Nephron progenitor cell (in vitro differentiated cells): Measurements from ENCODE around the gene SLPI.

ENCODE experiments used
- DNase-seq: peaks from one replicate; pipeline ENCODE4 v3.0.0; 2021
- H3K27ac Mint-ChIP-seq: 2 replicates; pipeline ENCODE4 v1.8.0; 2021; ENCODE audit warnings: mild to moderate bottlenecking, moderate library complexity, mixed read lengths
- H3K27me3 Mint-ChIP-seq: 2 replicates; pipeline ENCODE4 v1.8.0; 2021; ENCODE audit warnings: mild to moderate bottlenecking, low read depth, mixed read lengths; ENCODE audit not compliant: poor library complexity
- H3K36me3 Mint-ChIP-seq: 2 replicates; pipeline ENCODE4 v1.8.0; 2021; ENCODE audit warnings: low read depth, mixed read lengths
- H3K4me1 Mint-ChIP-seq: 2 replicates; pipeline ENCODE4 v1.8.0; 2021; ENCODE audit warnings: mixed read lengths
- H3K4me3 Mint-ChIP-seq: 2 replicates; pipeline ENCODE4 v1.8.0; 2021; ENCODE audit warnings: mild to moderate bottlenecking, moderate library complexity, mixed read lengths
- H3K9me3 Mint-ChIP-seq: 2 replicates; pipeline ENCODE4 v1.8.0; 2021; ENCODE audit warnings: mild to moderate bottlenecking, moderate library complexity, mixed read lengths
- TF ChIP-seq, protein P1 (sequence below): fragments of 200-600 bp; sonication (generic); IDR thresholded peaks from 2 replicates; pipeline ENCODE4 v1.5.0; 2021; ENCODE audit warnings: antibody characterized with exemption

Gene SLPI

DNA sequence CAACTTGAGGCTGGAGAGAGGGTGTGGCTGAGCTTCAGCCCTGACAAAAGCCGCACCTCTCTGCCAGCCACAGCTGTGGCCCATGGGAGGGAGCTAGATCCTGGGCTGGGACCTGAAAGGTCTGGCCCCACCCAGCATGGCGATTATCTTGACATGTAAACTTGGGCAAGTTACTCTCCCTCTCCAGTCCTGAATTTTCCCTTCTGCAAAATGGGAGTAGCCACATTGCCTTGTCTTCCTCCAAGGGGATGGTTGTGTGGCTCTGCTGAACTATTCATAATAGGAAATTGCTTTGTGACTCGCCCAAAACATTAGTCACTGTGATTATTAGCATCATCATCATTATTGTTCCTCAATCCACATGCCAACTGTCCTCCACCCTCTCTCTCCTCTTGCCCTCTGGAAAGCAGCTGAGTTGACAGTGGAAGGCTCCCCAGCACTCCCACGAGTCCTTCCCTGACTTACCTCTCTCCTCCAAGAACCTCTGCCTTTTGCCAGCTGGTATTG is 29.2 kb upstream of the SLPI start:
- no peak overlapping the region for H3K27ac Mint-ChIP-seq
- H3K4me1 Mint-ChIP-seq, result no peaks in the 10 kb centered on the region
- no peak overlapping the region for H3K4me3 Mint-ChIP-seq
- H3K27me3 Mint-ChIP-seq, result peaks cover 44% of the 10 kb centered on the region
- TF ChIP-seq, protein P1, sequence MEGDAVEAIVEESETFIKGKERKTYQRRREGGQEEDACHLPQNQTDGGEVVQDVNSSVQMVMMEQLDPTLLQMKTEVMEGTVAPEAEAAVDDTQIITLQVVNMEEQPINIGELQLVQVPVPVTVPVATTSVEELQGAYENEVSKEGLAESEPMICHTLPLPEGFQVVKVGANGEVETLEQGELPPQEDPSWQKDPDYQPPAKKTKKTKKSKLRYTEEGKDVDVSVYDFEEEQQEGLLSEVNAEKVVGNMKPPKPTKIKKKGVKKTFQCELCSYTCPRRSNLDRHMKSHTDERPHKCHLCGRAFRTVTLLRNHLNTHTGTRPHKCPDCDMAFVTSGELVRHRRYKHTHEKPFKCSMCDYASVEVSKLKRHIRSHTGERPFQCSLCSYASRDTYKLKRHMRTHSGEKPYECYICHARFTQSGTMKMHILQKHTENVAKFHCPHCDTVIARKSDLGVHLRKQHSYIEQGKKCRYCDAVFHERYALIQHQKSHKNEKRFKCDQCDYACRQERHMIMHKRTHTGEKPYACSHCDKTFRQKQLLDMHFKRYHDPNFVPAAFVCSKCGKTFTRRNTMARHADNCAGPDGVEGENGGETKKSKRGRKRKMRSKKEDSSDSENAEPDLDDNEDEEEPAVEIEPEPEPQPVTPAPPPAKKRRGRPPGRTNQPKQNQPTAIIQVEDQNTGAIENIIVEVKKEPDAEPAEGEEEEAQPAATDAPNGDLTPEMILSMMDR, result no peak
- no peaks in the 10 kb centered on the region for H3K36me3 Mint-ChIP-seq
- H3K9me3 Mint-ChIP-seq, result no peaks in the 10 kb centered on the region
- DNase-seq, result no peak

DNA sequence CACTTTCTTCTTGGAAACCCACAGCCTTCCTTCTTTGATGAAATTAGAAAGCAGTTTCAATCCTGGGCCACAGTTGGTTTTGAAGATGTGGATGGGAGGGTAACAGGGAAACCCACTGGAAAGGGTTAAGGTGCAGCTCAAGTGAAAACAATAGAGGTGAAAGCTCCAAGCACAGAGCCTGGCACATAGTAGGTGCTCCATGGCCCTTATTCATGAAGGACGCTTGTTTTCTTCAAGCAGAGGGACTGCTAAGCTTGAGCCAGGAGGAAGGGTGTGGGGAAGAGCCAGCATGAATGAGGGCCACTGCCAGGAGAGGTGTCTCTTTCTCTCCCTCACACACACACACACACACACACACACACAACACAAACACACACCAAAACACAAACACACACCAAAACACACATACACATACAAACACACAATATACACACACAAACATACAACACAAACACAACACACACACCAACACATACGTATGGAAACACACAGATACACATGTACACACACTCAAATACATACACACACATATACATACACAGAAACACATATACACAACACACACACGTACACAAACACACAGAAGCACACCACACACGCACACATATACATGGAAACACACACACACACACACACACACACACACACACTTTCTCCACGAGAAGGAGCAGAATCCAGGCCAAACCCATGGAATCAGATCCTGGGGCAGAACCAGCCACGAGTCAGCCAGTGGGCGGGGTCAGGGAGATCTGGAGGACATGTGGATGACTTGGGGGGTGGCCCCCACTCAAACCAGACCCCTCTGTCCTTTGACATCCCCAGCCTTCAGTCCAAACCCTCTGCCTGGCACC is 28.6 kb upstream of the SLPI start:
- H3K9me3 Mint-ChIP-seq, result no peaks in the 10 kb centered on the region
- no peak for DNase-seq
- H3K36me3 Mint-ChIP-seq, result no peaks in the 10 kb centered on the region
- no peak overlapping the region for H3K27ac Mint-ChIP-seq
- no peak overlapping the region for H3K4me3 Mint-ChIP-seq
- TF ChIP-seq, protein P1, result no peak
- peaks cover 43% of the 10 kb centered on the region for H3K27me3 Mint-ChIP-seq
- no peaks in the 10 kb centered on the region for H3K4me1 Mint-ChIP-seq

DNA sequence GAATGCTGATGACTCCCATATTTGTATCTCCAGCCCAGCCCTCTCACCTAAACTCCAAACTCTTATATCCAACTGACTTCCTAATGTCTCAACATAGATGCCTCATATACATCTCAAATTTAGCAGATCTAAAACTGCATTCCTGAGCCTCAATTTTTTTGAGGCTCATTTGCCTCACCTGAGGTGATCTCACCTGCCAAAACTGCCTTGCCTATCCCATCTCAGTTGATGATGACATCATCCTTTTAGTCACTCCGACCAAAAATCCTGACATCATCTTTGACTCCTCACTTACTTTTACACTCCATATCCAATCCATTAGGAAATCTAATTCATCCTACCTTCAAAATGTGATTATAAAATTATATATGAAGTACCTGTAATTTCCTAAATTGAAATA is 25.6 kb upstream of the SLPI start:
- no peak for DNase-seq
- Mint-ChIP-seq H3K36me3 (no peaks in the 10 kb centered on the region), H3K27ac (no peak overlapping the region), H3K27me3 (peaks cover 41% of the 10 kb centered on the region), H3K4me1 (no peaks in the 10 kb centered on the region), H3K9me3 (no peaks in the 10 kb centered on the region), H3K4me3 (no peak overlapping the region)
- TF ChIP-seq, protein P1, result no peak

GRCh38 chr20:45275338-45275737 is 21.0 kb upstream of the SLPI start:
- H3K27ac Mint-ChIP-seq, result no peak overlapping the region
- no peak for DNase-seq
- no peak overlapping the region for H3K4me3 Mint-ChIP-seq
- peaks cover 30% of the 10 kb centered on the region for H3K27me3 Mint-ChIP-seq
- H3K9me3 Mint-ChIP-seq, result no peaks in the 10 kb centered on the region
- no peaks in the 10 kb centered on the region for H3K4me1 Mint-ChIP-seq
- no peaks in the 10 kb centered on the region for H3K36me3 Mint-ChIP-seq
- TF ChIP-seq, protein P1, result no peak

- Mint-ChIP-seq H3K4me1 (peaks cover 7% of the 10 kb centered on the region), H3K27me3 (peaks cover 24% of the 10 kb centered on the region), H3K9me3 (no peaks in the 10 kb centered on the region), H3K27ac (no peak overlapping the region), H3K36me3 (no peaks in the 10 kb centered on the region), H3K4me3 (no peak overlapping the region)
- no peak for DNase-seq
- TF ChIP-seq, protein P1, result no peak
Measured at GRCh38 chr20:45269754-45270270, 15.4 kb upstream of the SLPI start.
